Effector CD4-positive, alpha-beta T cell (primary cell): Measurements from ENCODE around the gene SEMA3A.
"Not testable (repeated sequence)": the region's sequence is repeated elsewhere in the genome, so short reads cannot be mapped to it uniquely, and the experiment has no call there.

ENCODE experiments used
- DNase-seq: peaks from one replicate; pipeline ENCODE4 v3.0.0-alpha.2; 2020

Gene SEMA3A

GRCh38 chr7:84152995-84153394 lies 41.6 kb downstream of the SEMA3A start:
- no peak for DNase-seq

GRCh38 chr7:84150370-84150769 lies 44.2 kb downstream of the SEMA3A start:
- DNase-seq: not testable (repeated sequence)

- DNase-seq: no peak
Measured at GRCh38 chr7:84149573-84149972, 45.0 kb downstream of the SEMA3A start.

GRCh38 chr7:84145892-84146291 lies 48.7 kb downstream of the SEMA3A start:
- DNase-seq: no peak

GRCh38 chr7:84144935-84145334 lies 49.7 kb downstream of the SEMA3A start:
- no peak for DNase-seq

GRCh38 chr7:84144480-84144879 lies 50.1 kb downstream of the SEMA3A start:
- no peak for DNase-seq

GRCh38 chr7:84142726-84143125 lies 51.9 kb downstream of the SEMA3A start:
- DNase-seq: no peak

- DNase-seq: no peak
Measured at GRCh38 chr7:84139986-84140729, 54.4 kb downstream of the SEMA3A start.

- DNase-seq: no peak
Measured at GRCh38 chr7:84138411-84138810, 56.2 kb downstream of the SEMA3A start.

- no peak for DNase-seq
Measured at GRCh38 chr7:84137812-84138211, 56.8 kb downstream of the SEMA3A start.

- no peak for DNase-seq
Measured at GRCh38 chr7:84136809-84137208, 57.8 kb downstream of the SEMA3A start.

GRCh38 chr7:84136336-84136735 lies 58.3 kb downstream of the SEMA3A start:
- DNase-seq: no peak

- DNase-seq: no peak
Measured at GRCh38 chr7:84134169-84134568, 60.4 kb downstream of the SEMA3A start.

GRCh38 chr7:84125654-84126053 lies 68.9 kb downstream of the SEMA3A start:
- DNase-seq: no peak

- DNase-seq: no peak
Measured at GRCh38 chr7:84123965-84124547, 70.5 kb downstream of the SEMA3A start.

GRCh38 chr7:84122582-84123360 lies 71.8 kb downstream of the SEMA3A start:
- DNase-seq: no peak

GRCh38 chr7:84117304-84117703 lies 77.3 kb downstream of the SEMA3A start:
- no peak for DNase-seq

- DNase-seq: no peak
Measured at GRCh38 chr7:84113906-84114850, 80.4 kb downstream of the SEMA3A start.

- no peak for DNase-seq
Measured at GRCh38 chr7:84113286-84113685, 81.3 kb downstream of the SEMA3A start.

GRCh38 chr7:84112771-84113170 lies 81.8 kb downstream of the SEMA3A start:
- no peak for DNase-seq

GRCh38 chr7:84111842-84112241 lies 82.7 kb downstream of the SEMA3A start:
- DNase-seq: no peak

GRCh38 chr7:84110400-84110799 lies 84.2 kb downstream of the SEMA3A start:
- DNase-seq: no peak

GRCh38 chr7:84108787-84109186 lies 85.8 kb downstream of the SEMA3A start:
- no peak for DNase-seq
